ENCODE data around the gene TCEANC. TPM values are rescaled to one million over a fixed set of nuclear protein-coding genes. Genes with fewer than 3 reads are reported as not detected.
A peak's percentile ranks its signal among the peaks of the same experiment; 100 is the strongest.
"Not testable (repeated sequence)": the region's sequence is repeated elsewhere in the genome, so short reads cannot be mapped to it uniquely, and the experiment has no call there.

Gene TCEANC
- total RNA-seq, 3 donors from 2014 or later, result 4.6 to 7.8 (median 5.2) TPM

DNA sequence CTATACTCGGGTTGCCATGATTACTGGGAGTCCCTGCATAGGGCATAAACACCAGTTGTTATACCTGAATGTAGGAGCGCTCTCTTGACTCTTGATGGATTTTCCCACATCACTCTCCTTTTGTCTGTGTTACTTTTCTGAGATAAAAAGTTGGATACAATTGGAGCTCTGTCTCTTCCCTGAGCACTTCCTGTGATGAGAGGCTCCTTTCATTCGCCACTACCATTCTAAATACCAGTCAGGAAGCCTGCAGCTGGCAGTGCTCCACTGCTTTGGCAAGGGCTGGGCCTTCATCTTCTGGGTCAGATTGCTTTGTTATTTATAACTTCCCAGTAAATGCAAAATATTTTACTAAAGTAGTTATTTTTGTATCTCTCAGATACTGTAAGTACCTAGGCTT is 13.9 kb downstream of the TCEANC start:
- Histone ChIP-seq H3K27me3 (peaks cover 0 to 19% of the 10 kb centered on the region in 2 donors), H3K36me3 (no peaks in the 10 kb centered on the region), H3K4me3 (no peak overlapping the region), H3K27ac (peak overlapping the region; percentile 10 to 81), H3K4me1 (peaks cover 0 to 8% of the 10 kb centered on the region in 2 donors), H3K9me3 (no peaks in the 10 kb centered on the region)
- intact Hi-C loops (cut with DNase I; ENCODE audit: low total_unique reads), result no loop called here
- DNase-seq (ENCODE audit: low spot score in 2 of 2), result peak in 1 of 2 donors; percentile 60
- TF ChIP-seq POLR2AphosphoS5 (IDR thresholded peaks at IDR 0.05) (no peak), POLR2A (IDR thresholded peaks at IDR 0.05) (no peak)
- TF ChIP-seq, protein P1, sequence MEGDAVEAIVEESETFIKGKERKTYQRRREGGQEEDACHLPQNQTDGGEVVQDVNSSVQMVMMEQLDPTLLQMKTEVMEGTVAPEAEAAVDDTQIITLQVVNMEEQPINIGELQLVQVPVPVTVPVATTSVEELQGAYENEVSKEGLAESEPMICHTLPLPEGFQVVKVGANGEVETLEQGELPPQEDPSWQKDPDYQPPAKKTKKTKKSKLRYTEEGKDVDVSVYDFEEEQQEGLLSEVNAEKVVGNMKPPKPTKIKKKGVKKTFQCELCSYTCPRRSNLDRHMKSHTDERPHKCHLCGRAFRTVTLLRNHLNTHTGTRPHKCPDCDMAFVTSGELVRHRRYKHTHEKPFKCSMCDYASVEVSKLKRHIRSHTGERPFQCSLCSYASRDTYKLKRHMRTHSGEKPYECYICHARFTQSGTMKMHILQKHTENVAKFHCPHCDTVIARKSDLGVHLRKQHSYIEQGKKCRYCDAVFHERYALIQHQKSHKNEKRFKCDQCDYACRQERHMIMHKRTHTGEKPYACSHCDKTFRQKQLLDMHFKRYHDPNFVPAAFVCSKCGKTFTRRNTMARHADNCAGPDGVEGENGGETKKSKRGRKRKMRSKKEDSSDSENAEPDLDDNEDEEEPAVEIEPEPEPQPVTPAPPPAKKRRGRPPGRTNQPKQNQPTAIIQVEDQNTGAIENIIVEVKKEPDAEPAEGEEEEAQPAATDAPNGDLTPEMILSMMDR (IDR thresholded peaks at IDR 0.05), result no peak

DNA sequence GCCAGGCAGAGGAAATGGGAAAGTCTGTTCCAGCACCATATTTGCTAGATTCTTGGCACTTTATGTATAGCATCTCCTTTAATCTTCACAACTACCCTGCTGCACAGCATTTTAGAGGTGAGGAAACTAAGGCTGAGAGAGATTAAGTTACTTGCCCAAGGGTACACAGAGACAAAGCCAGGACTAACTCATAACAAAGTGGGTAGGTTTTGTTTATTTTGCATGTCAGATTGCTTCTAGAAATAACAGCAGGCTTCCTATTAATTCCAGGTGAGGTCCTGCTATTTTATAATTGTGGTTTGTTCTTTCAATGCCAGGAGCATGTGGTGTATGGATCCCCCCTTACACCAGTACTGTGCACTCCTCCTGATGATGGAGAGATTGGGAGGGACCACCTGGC is 15.0 kb downstream of the TCEANC start:
- peak overlapping the region; percentile 44 to 81 for H3K27ac ChIP-seq
- intact Hi-C loops (cut with DNase I; ENCODE audit: low total_unique reads), result no loop called here

DNA sequence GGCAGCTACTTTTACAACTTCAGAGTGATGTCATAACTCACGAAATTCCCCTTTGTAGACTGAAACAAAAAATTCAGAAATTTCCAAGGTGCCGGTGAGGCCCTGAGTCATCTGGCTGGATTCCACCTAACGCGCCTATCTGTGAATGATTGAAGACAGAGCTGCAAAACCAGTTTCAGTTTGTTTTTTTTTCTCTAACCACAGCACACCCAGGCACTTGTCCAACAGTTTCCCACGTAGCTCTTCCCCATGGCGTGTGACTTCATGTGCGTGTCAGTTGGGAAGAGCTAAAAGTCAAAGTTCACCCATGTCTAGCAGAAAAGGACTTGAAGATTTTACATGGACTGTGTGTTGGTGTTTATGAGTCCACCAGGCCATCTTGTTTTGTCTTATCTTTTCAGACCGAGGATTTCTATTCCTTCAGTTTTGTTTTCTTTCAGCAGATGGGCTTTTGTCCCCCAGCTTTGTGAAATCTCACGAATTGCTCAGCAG is 16.4 kb downstream of the TCEANC start:
- peak; percentile 70 to 85 for DNase-seq (ENCODE audit: low spot score in 2 of 2)
- H3K27me3 ChIP-seq, result peaks cover 0 to 24% of the 10 kb centered on the region in 2 donors
- TF ChIP-seq, protein P1 (IDR thresholded peaks at IDR 0.05), result no peak
- TF ChIP-seq POLR2AphosphoS5 (IDR thresholded peaks at IDR 0.05), result peak; percentile 35 to 76 (median 51)
- peaks cover 0 to 8% of the 10 kb centered on the region in 2 donors for H3K4me1 ChIP-seq
- H3K36me3 ChIP-seq, result no peaks in the 10 kb centered on the region
- H3K4me3 ChIP-seq, result peak overlapping the region in 1 of 3 donors; percentile 1
- intact Hi-C loops (cut with DNase I; ENCODE audit: low total_unique reads), result no loop called here
- H3K9me3 ChIP-seq, result no peaks in the 10 kb centered on the region
- peak overlapping the region; percentile 75 to 81 for H3K27ac ChIP-seq

More for the DNA sequence above, 15.0 kb downstream of the TCEANC start:
- Histone ChIP-seq H3K36me3 (no peaks in the 10 kb centered on the region), H3K27me3 (peaks cover 0 to 21% of the 10 kb centered on the region in 2 donors), H3K9me3 (no peaks in the 10 kb centered on the region), H3K4me3 (no peak overlapping the region), H3K4me1 (peaks cover 0 to 8% of the 10 kb centered on the region in 2 donors)
- no peak for DNase-seq (ENCODE audit: low spot score in 2 of 2)
- TF ChIP-seq POLR2A (IDR thresholded peaks at IDR 0.05), result no peak
- TF ChIP-seq, protein P1 (IDR thresholded peaks at IDR 0.05), result no peak

DNA sequence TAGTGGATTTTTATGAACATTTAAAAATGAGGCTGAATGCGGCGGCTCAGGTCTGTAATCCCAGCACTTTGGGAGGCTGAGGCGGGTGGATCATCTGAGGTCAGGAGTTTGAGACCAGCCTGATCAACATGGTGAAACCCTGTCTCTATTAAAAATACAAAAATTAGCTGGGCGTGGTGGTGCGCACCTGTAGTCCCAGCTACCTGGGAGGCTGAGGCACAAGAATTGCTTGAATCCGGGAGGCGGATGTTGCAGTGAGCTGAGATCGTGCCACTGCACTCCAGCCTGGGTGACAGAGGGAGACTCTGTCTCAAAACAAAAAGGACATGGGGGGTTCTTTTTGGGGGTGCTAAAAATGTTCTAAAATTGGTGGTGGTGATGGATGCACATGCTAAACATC is 16.8 kb downstream of the TCEANC start:
- H3K9me3 ChIP-seq; H3K36me3 ChIP-seq; H3K4me1 ChIP-seq; DNase-seq (ENCODE audit: low spot score in 2 of 2); intact Hi-C loops (cut with DNase I; ENCODE audit: low total_unique reads): not testable (repeated sequence)
- Histone ChIP-seq H3K27me3 (peaks cover 0 to 24% of the 10 kb centered on the region in 2 donors), H3K4me3 (peak overlapping the region in 1 of 3 donors; percentile 1), H3K27ac (peak overlapping the region; percentile 75 to 81)

DNA sequence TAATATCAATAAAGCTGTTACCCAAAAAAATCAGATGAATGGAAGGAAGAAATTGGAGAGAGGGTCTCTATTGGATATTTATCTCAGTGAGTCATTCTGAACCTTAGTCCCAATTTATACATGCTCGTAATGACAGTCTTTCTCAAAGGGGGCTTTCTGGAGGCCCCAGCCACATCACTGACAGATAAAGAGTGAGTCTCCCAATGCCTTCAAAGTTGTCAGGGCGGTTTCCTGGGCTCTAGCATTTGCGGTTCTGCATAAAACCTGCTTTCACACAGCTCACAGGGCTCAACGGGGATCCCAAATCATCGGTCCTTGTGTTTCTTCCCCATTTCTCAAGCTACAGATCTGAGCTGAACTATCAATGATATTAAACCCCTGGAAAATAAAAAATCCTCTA is 17.3 kb downstream of the TCEANC start:
- H3K27me3 ChIP-seq, result peaks cover 0 to 24% of the 10 kb centered on the region in 2 donors
- no peak overlapping the region for H3K4me3 ChIP-seq
- no peak for DNase-seq (ENCODE audit: low spot score in 2 of 2)
- H3K9me3 ChIP-seq, result no peaks in the 10 kb centered on the region
- TF ChIP-seq, protein P1 (IDR thresholded peaks at IDR 0.05), result no peak
- TF ChIP-seq POLR2A (IDR thresholded peaks at IDR 0.05), result no peak
- no peak for TF ChIP-seq POLR2AphosphoS5 (IDR thresholded peaks at IDR 0.05)
- peaks cover 0 to 8% of the 10 kb centered on the region in 2 donors for H3K4me1 ChIP-seq
- intact Hi-C loops (cut with DNase I; ENCODE audit: low total_unique reads), result no loop called here
- H3K36me3 ChIP-seq, result no peaks in the 10 kb centered on the region
- peak overlapping the region in 1 of 2 donors; percentile 81 for H3K27ac ChIP-seq
